ENCODE results near the gene GATA6. TPM values are rescaled to one million over a fixed set of nuclear protein-coding genes. Genes with fewer than 3 reads are reported as not detected.
A peak's percentile ranks its signal among the peaks of the same experiment; 100 is the strongest.

GATA6 gene
- total and polyA plus RNA-seq, 2 of the 8 experiments (the other 6 are each of a cell fraction or from before 2014, with no cell fraction given) = 0.09 TPM; not detected in 1

DNA sequence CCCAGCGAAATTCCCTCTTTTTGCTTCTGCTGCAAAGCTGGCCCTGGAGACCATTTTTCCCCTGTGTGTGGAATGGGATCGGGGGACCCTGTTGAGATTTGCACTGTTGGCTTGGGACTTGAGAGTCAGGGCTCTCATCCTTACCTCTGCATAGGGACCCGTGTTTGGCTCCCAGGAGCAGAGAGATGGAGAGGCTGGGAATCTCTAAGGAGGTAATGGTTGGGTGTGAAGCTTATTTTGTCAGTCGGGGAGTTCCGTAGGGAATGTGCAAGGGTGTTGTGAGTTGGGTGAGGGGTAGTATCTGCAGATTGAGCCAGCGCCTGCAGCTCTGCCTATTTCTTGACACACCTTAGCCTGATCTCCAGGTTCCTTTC, 4.5 kb downstream of the GATA6 start:
- no peak overlapping the region for H2BK120ac ChIP-seq (replicated peaks; ENCODE audit: low read depth, low read length)
- H2AFZ ChIP-seq (ENCODE audit: low read length) = no peak overlapping the region
- H3K27me3 ChIP-seq (replicated peaks in 1 of 4; ENCODE audit: control insufficient read depth in 3 of 4, extremely low read depth in 1 of 4, insufficient read depth in 3 of 4, low read length in 3 of 4) = peaks cover 83 to 100% (median 94%) of the 10 kb centered on the region in 4 experiments
- H3K79me1 ChIP-seq (ENCODE audit: low read depth, low read length) = no peaks in the 10 kb centered on the region
- no peak overlapping the region for H4K91ac ChIP-seq (replicated peaks; ENCODE audit: insufficient read length, low read length)
- CTCF ChIA-PET (ENCODE audit: partially characterized antibody) = interaction anchor here (0.8 to 1.4 kb wide), 5 partner anchors 9 to 530 kb away, joined by 3 to 4 read pairs (median 4); no protein-coding TSS in a partner anchor
- TF ChIP-seq EZH2 (IDR thresholded peaks at IDR 0.05; ENCODE audit: low read depth, low read length, severe bottlenecking) (peak; percentile 80), NANOG (IDR thresholded peaks at IDR 0.05; ENCODE audit: insufficient read depth, low read depth, low read length, poor library complexity, severe bottlenecking) (no peak), SP1 (IDR thresholded peaks at IDR 0.05; ENCODE audit: low read depth, low read length) (0 out of 2 replicates have a peak, but pooled peaks have one; percentile 40), SUZ12 (IDR thresholded peaks at IDR 0.05; ENCODE audit: low read length) (peak; percentile 80), ATF2 (IDR thresholded peaks at IDR 0.05; ENCODE audit: low read length) (no peak), RNF2 (IDR thresholded peaks at IDR 0.05; ENCODE audit: borderline replicate concordance, low read depth, low read length, missing control alignments, poor library complexity, severe bottlenecking) (peak; percentile 95), TCF12 (IDR thresholded peaks at IDR 0.05; ENCODE audit: low read depth, low read length) (0 out of 2 replicates have a peak, but pooled peaks have one; percentile 33)
- H4K5ac ChIP-seq (ENCODE audit: insufficient read length, low read depth, low read length) = no peak overlapping the region
- peaks cover 0 to 17% (median 0%) of the 10 kb centered on the region in 4 experiments; a peak in 1 of 8 replicates for H3K36me3 ChIP-seq (ENCODE audit: control insufficient read depth in 2 of 4, insufficient read depth in 4 of 4, low read length in 3 of 4)
- no peak overlapping the region for H2BK5ac ChIP-seq (ENCODE audit: low read depth, low read length)
- H4K20me1 ChIP-seq (replicated peaks in 1 of 2; ENCODE audit: control insufficient read depth in 1 of 2, insufficient read depth in 2 of 2, low read length in 2 of 2) = peaks cover 23 to 27% of the 10 kb centered on the region in 2 experiments
- no peak overlapping the region for H3K4ac ChIP-seq (replicated peaks; ENCODE audit: insufficient read length, low read depth, low read length)
- DNase-seq (ENCODE audit: low read depth in 1 of 2, low spot score in 2 of 2) = no peak
- H3K9ac ChIP-seq (replicated peaks in 1 of 4; ENCODE audit: extremely low read depth in 1 of 4, low read depth in 3 of 4, low read length in 3 of 4) = no peak overlapping the region
- no peak for FAIRE-seq
- WGBS, 2 experiments (ENCODE audit: extremely low coverage in 1 of 2, insufficient coverage in 1 of 2, insufficient read length in 1 of 2, insufficient replicate concordance in 2 of 2, low coverage in 1 of 2, low lambda C conversion rate in 2 of 2, missing lambda C conversion rate in 1 of 2) = 14% methylated on average over 6 of the region's 6 CpGs; no CpG with 5 or more reads in 1 of the 2 experiments
- no peak overlapping the region for H2BK15ac ChIP-seq (ENCODE audit: low read length)
- no peak overlapping the region for H3K23ac ChIP-seq (ENCODE audit: insufficient read length)
- peaks cover 0 to 20% (median 10%) of the 10 kb centered on the region in 4 experiments; a peak in 5 of 7 replicates for H3K4me1 ChIP-seq (replicated peaks in 1 of 4; ENCODE audit: control insufficient read depth in 3 of 4, insufficient read depth in 4 of 4, low read length in 3 of 4)
- no peak overlapping the region for H2BK20ac ChIP-seq (ENCODE audit: low read length)
- H2BK12ac ChIP-seq (ENCODE audit: low read depth, low read length) = no peak overlapping the region
- H3K14ac ChIP-seq (ENCODE audit: insufficient read length) = no peak overlapping the region
- H3K4me2 ChIP-seq (ENCODE audit: insufficient read depth in 1 of 2, low read depth in 2 of 2, low read length in 2 of 2) = no peak overlapping the region
- no peak overlapping the region for H3K18ac ChIP-seq (ENCODE audit: extremely low read depth, low read length)
- no peak overlapping the region for H4K8ac ChIP-seq (ENCODE audit: extremely low read depth, insufficient read depth, low read length)
- H3K27ac ChIP-seq (ENCODE audit: low read depth, low read length) = no peak overlapping the region
- H3K79me2 ChIP-seq (ENCODE audit: control insufficient read depth in 1 of 2, insufficient read depth in 2 of 2, low read length in 2 of 2) = no peaks in the 10 kb centered on the region
- no peak overlapping the region for H3K4me3 ChIP-seq (ENCODE audit: extremely low read depth in 1 of 4, insufficient read depth in 2 of 4, low read depth in 3 of 4, low read length in 4 of 4)
- H3K9me3 ChIP-seq (ENCODE audit: insufficient read depth in 2 of 2, low read depth in 1 of 2, low read length in 1 of 2) = no peaks in the 10 kb centered on the region
- peaks cover 15% of the 10 kb centered on the region; the same call in 1 of the 2 replicates for H3K23me2 ChIP-seq (ENCODE audit: low read depth, low read length)
- H3K56ac ChIP-seq (replicated peaks; ENCODE audit: insufficient read length, low read depth, low read length) = no peak overlapping the region
- POLR2A ChIA-PET (ENCODE audit: partially characterized antibody) = interaction anchor here (1.3 kb wide), 1 partner anchor 9 kb away, joined by 5 read pairs; no protein-coding TSS in a partner anchor
- H2AK5ac ChIP-seq (ENCODE audit: low read depth, low read length) = no peak overlapping the region
